H1 (cell line): ENCODE measurements around the gene SOX13. TPM values are rescaled to one million over a fixed set of nuclear protein-coding genes. Genes with fewer than 3 reads are reported as not detected.

Experiments used
- CTCF ChIA-PET: fragments of 300-600 bp; sonication (Branson Sonifier 250); formaldehyde crosslinking; loops from one replicate; lab custom pipeline; 2021; ENCODE audit not compliant: partially characterized antibody; lab: Charles Lee
- POLR2A ChIA-PET: fragments of 300-600 bp; sonication (Branson Sonifier 250); formaldehyde crosslinking; loops from one replicate; lab custom pipeline; 2021; ENCODE audit warnings: inconsistent platforms; ENCODE audit not compliant: partially characterized antibody; lab: Charles Lee
- DNase-seq, 2 experiments: peaks; one replicate each; pipeline versions ENCODE4 v3.0.0 to v3.0.0-alpha.2; 2010 to 2022; ENCODE audit warnings: low spot score in 2 of 2, low read depth in 1 of 2, mixed read lengths in 1 of 2
- FAIRE-seq: peaks from 2 replicates; lab custom pipeline; 2011; peaks lifted over from hg19 to GRCh38; lab: Jason Lieb, UNC
- H2AFZ ChIP-seq: 2 replicates; pipeline ENCODE4 v1.8.1; 2012; ENCODE audit warnings: low read length, inconsistent platforms
- H2AK5ac ChIP-seq: 2 replicates; pipeline ENCODE4 v1.6.1; 2013; ENCODE audit warnings: low read depth, low read length
- H2BK120ac ChIP-seq: replicated peaks from 2 replicates; pipeline ENCODE3; 2013; ENCODE audit warnings: low read depth, low read length, inconsistent platforms
- H2BK12ac ChIP-seq: 2 replicates; pipeline ENCODE4 v1.6.1; 2013; ENCODE audit warnings: low read depth, low read length
- H2BK15ac ChIP-seq: 2 replicates; pipeline ENCODE4 v1.6.1; 2013; ENCODE audit warnings: low read length
- H2BK20ac ChIP-seq: 2 replicates; pipeline ENCODE4 v1.6.1; 2013; ENCODE audit warnings: low read length
- H2BK5ac ChIP-seq: 2 replicates; pipeline ENCODE4 v1.6.1; 2013; ENCODE audit warnings: low read depth, low read length
- H3K14ac ChIP-seq: 2 replicates; pipeline ENCODE4 v1.6.1; 2013; ENCODE audit warnings: inconsistent platforms; ENCODE audit not compliant: insufficient read length
- H3K18ac ChIP-seq: 2 replicates; pipeline ENCODE4 v1.6.1; 2013; ENCODE audit warnings: low read length; ENCODE audit errors: extremely low read depth
- H3K23ac ChIP-seq: 2 replicates; pipeline ENCODE4 v1.6.1; 2013; ENCODE audit warnings: inconsistent platforms; ENCODE audit not compliant: insufficient read length
- H3K23me2 ChIP-seq: 2 replicates; pipeline ENCODE4 v1.6.1; 2013; ENCODE audit warnings: low read depth, low read length
- H3K27ac ChIP-seq: 2 replicates; pipeline ENCODE4 v1.6.1; 2011; ENCODE audit warnings: low read depth, low read length, inconsistent platforms
- H3K27me3 ChIP-seq, 4 experiments: replicated peaks in 1 of 4; 1 replicate in 1 of 4; 2 replicates in 3 of 4; pipeline versions ENCODE4 v1.6.1 to v1.8.1; 2011 to 2013; ENCODE audit warnings: low read length in 3 of 4, mild to moderate bottlenecking in 3 of 4, inconsistent platforms in 2 of 4, mixed read lengths in 2 of 4, moderate library complexity in 1 of 4; ENCODE audit not compliant: control insufficient read depth in 3 of 4, insufficient read depth in 3 of 4; ENCODE audit errors: extremely low read depth in 1 of 4
- H3K36me3 ChIP-seq, 4 experiments: 2 replicates each; pipeline versions ENCODE4 v1.6.1 to v1.8.1; 2011 to 2013; ENCODE audit warnings: mild to moderate bottlenecking in 4 of 4, low read length in 3 of 4, moderate library complexity in 2 of 4, control low read depth in 1 of 4, inconsistent platforms in 1 of 4; ENCODE audit not compliant: insufficient read depth in 4 of 4, control insufficient read depth in 2 of 4
- H3K4ac ChIP-seq: replicated peaks from 2 replicates; pipeline ENCODE3; 2013; ENCODE audit warnings: low read length, low read depth, mixed read lengths, inconsistent platforms; ENCODE audit not compliant: insufficient read length
- H3K4me1 ChIP-seq, 4 experiments: replicated peaks in 1 of 4; 1 replicate in 1 of 4; 2 replicates in 3 of 4; pipeline versions ENCODE4 v1.6.1 to v1.8.1; 2011 to 2013; ENCODE audit warnings: low read length in 3 of 4, inconsistent platforms in 2 of 4, mixed read lengths in 1 of 4; ENCODE audit not compliant: insufficient read depth in 4 of 4, control insufficient read depth in 3 of 4
- H3K4me2 ChIP-seq, 2 experiments: 2 replicates each; pipeline versions ENCODE4 v1.6.1 to v1.8.1; 2011 to 2013; ENCODE audit warnings: low read depth in 2 of 2, low read length in 2 of 2, control low read depth in 1 of 2, inconsistent platforms in 1 of 2, mild to moderate bottlenecking in 1 of 2; ENCODE audit not compliant: insufficient read depth in 1 of 2
- H3K4me3 ChIP-seq, 4 experiments: fragments of 200-600, 300-600 bp in 1 of 4; sonication (generic), shearing (Covaris generic), sonication (Bioruptor Twin) in 1 of 4; 2 replicates each; pipeline versions ENCODE4 v1.5.1 to v1.8.1; 2011 to 2016; ENCODE audit warnings: low read length in 4 of 4, low read depth in 3 of 4, control low read depth in 2 of 4, inconsistent platforms in 2 of 4, mild to moderate bottlenecking in 2 of 4, mixed read lengths in 1 of 4, moderate library complexity in 1 of 4; ENCODE audit not compliant: insufficient read depth in 2 of 4; ENCODE audit errors: extremely low read depth in 1 of 4
- H3K56ac ChIP-seq: replicated peaks from 2 replicates; pipeline ENCODE3; 2013; ENCODE audit warnings: low read depth, mild to moderate bottlenecking, mixed read lengths, low read length, inconsistent platforms; ENCODE audit not compliant: insufficient read length
- H3K79me1 ChIP-seq: 2 replicates; pipeline ENCODE4 v1.6.1; 2013; ENCODE audit warnings: low read depth, low read length, control low read depth
- H3K79me2 ChIP-seq, 2 experiments: 2 replicates each; pipeline versions ENCODE4 v1.6.1 to v1.8.1; 2012 to 2013; ENCODE audit warnings: low read length in 2 of 2, mild to moderate bottlenecking in 2 of 2, inconsistent platforms in 1 of 2; ENCODE audit not compliant: insufficient read depth in 2 of 2, control insufficient read depth in 1 of 2
- H3K9ac ChIP-seq, 4 experiments: replicated peaks in 1 of 4; 1 replicate in 1 of 4; 2 replicates in 3 of 4; pipeline versions ENCODE4 v1.6.1 to v1.8.1; 2011 to 2013; ENCODE audit warnings: low read depth in 3 of 4, low read length in 3 of 4, control low read depth in 2 of 4, mild to moderate bottlenecking in 2 of 4, moderate library complexity in 2 of 4, inconsistent platforms in 1 of 4; ENCODE audit errors: extremely low read depth in 1 of 4
- H3K9me3 ChIP-seq, 2 experiments: 2 replicates each; pipeline versions ENCODE4 v1.6.1 to v1.8.1; 2012 to 2013; ENCODE audit warnings: mild to moderate bottlenecking in 2 of 2, moderate library complexity in 2 of 2, control low read depth in 1 of 2, inconsistent platforms in 1 of 2, low read depth in 1 of 2, low read length in 1 of 2, mixed read lengths in 1 of 2; ENCODE audit not compliant: insufficient read depth in 2 of 2
- H4K20me1 ChIP-seq, 2 experiments: replicated peaks in 1 of 2; 2 replicates each; pipeline versions ENCODE3 to v1.8.1; 2011 to 2013; ENCODE audit warnings: inconsistent platforms in 2 of 2, low read length in 2 of 2, mild to moderate bottlenecking in 1 of 2; ENCODE audit not compliant: insufficient read depth in 2 of 2, control insufficient read depth in 1 of 2
- H4K5ac ChIP-seq: 2 replicates; pipeline ENCODE4 v1.6.1; 2013; ENCODE audit warnings: low read length, low read depth, mixed read lengths, inconsistent platforms; ENCODE audit not compliant: insufficient read length
- H4K8ac ChIP-seq: 2 replicates; pipeline ENCODE4 v1.8.0; 2013; ENCODE audit warnings: mild to moderate bottlenecking, moderate library complexity, low read length, inconsistent platforms; ENCODE audit not compliant: insufficient read depth; ENCODE audit errors: extremely low read depth
- H4K91ac ChIP-seq: replicated peaks from 2 replicates; pipeline ENCODE3; 2013; ENCODE audit warnings: low read length, mixed read lengths, inconsistent platforms; ENCODE audit not compliant: insufficient read length
- EGR1 ChIP-seq: IDR thresholded peaks from 2 replicates; pipeline ENCODE4 v1.6.1; 2011; ENCODE audit warnings: low read depth, low read length, borderline replicate concordance
- HDAC2 ChIP-seq, 2 experiments: fragments of 300-600 bp in 1 of 2; sonication (generic) in 1 of 2; IDR thresholded peaks; 2 replicates each; pipeline ENCODE4 v1.6.1; 2011 to 2012; ENCODE audit warnings: low read depth in 2 of 2, low read length in 2 of 2, mild to moderate bottlenecking in 2 of 2, moderate library complexity in 2 of 2, borderline replicate concordance in 1 of 2, inconsistent platforms in 1 of 2
- HDAC6 ChIP-seq: IDR thresholded peaks from one replicate; pipeline ENCODE4 v1.7.1; 2012; ENCODE audit warnings: low read depth, mild to moderate bottlenecking, inconsistent platforms, low read length, moderate library complexity
- PHF8 ChIP-seq: fragments of 200-600 bp; sonication (generic); conservative IDR thresholded peaks from 2 replicates; pipeline ENCODE4 v1.7.1; 2012; ENCODE audit warnings: low read depth, mild to moderate bottlenecking, inconsistent platforms, low read length, moderate library complexity
- SUZ12 ChIP-seq: fragments of 200-600 bp; sonication (generic); IDR thresholded peaks from 2 replicates; pipeline ENCODE4 v1.6.1; 2012; ENCODE audit warnings: mild to moderate bottlenecking, inconsistent platforms, low read length, moderate library complexity, mixed read lengths
- WGBS, 2 experiments: shearing (Covaris generic) in 1 of 2; methylation state at CpG; one replicate each; pipeline versions ENCODE4 v1.1.6 to v1.1.7; 2013 to 2015; ENCODE audit warnings: low lambda C conversion rate in 2 of 2, mixed read lengths in 2 of 2, inconsistent platforms in 1 of 2, low coverage in 1 of 2, missing lambda C conversion rate in 1 of 2; ENCODE audit not compliant: insufficient replicate concordance in 2 of 2, insufficient coverage in 1 of 2, insufficient read length in 1 of 2; ENCODE audit errors: extremely low coverage in 1 of 2, missing lambda C conversion rate in 1 of 2; 5-methylcytosine and 5-hydroxymethylcytosine counted together
- polyA plus RNA-seq, 7 experiments: library from polyadenylated mRNA; depleted of rRNA in 3 of 7; stranded (reverse) in 5 of 7; unstranded in 2 of 7; fragments of >200 nt in 5 of 7; fragments of 200-250 nt in 2 of 7; gene quantifications; 1 replicate in 5 of 7; 2 replicates in 1 of 7; 4 replicates in 1 of 7; pipeline versions ENCODE4 v1.2.1 to v1.2.3, GENCODE V29; 2011 to 2013; ENCODE audit warnings: missing spikeins in 2 of 7, mixed read lengths in 2 of 7
- total RNA-seq: library from RNA; stranded (reverse); fragmentation: NEBNext Ultra II Directional; extraction: Animal tissue kit (Norgen Biotek cat#: 25700); gene quantifications from 2 replicates; pipeline ENCODE4 v1.2.1, GENCODE V29; 2021
- TF ChIP-seq, protein P1 (sequence below), 3 experiments: IDR thresholded peaks; 1 replicate in 2 of 3; 2 replicates in 1 of 3; pipeline versions ENCODE4 v1.5.1 to v1.6.1; 2011; ENCODE audit warnings: low read length in 3 of 3, mild to moderate bottlenecking in 3 of 3, inconsistent platforms in 2 of 3, low read depth in 1 of 3, moderate library complexity in 1 of 3; ENCODE audit not compliant: insufficient read depth in 1 of 3; ENCODE audit errors: control extremely low read depth in 1 of 3

SOX13 gene
- total and polyA plus RNA-seq, 2 of the 8 experiments (the other 6 are each of a cell fraction or from before 2014, with no cell fraction given), result 113 to 173 TPM

DNA sequence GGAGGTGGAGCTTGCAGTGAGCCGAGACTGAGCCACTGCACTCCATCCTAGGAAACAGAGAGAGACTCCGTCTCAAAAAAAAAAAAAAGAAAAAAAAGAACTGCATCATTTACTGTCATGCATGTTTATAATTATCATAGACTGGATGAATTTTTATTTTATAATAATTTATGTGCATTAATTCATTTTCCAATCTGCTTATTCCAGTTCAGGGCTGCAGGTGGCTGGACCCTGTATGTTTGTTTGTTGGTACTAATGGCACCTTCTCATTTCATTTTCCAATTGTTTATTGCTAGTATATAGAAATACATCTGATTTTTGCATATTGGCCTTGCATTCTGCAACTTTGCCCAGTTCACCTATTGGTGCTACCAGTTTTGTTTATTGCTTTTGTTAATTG is 19.0 kb upstream of the SOX13 start:
- Histone ChIP-seq H2AK5ac (no peak overlapping the region), H3K79me2 (no peaks in the 10 kb centered on the region), H4K5ac (no peak overlapping the region), H3K9me3 (no peaks in the 10 kb centered on the region), H3K4me1 (no peaks in the 10 kb centered on the region), H3K23me2 (no peaks in the 10 kb centered on the region)
- 83% methylated on average over 1 of the region's 2 CpGs; no CpG with 5 or more reads in 1 of the 2 experiments for WGBS, 2 experiments
- POLR2A ChIA-PET, result no interaction called here
- CTCF ChIA-PET, result no interaction called here
- no peak for TF ChIP-seq EGR1
- TF ChIP-seq PHF8, result no peak
- no peak for TF ChIP-seq HDAC6
- TF ChIP-seq SUZ12, result no peak
- no peak for TF ChIP-seq HDAC2 (IDR thresholded peaks at IDR 0.05; ENCODE audit: borderline replicate concordance in 1 of 2, low read depth in 2 of 2, low read length in 2 of 2)
- TF ChIP-seq, protein P1, sequence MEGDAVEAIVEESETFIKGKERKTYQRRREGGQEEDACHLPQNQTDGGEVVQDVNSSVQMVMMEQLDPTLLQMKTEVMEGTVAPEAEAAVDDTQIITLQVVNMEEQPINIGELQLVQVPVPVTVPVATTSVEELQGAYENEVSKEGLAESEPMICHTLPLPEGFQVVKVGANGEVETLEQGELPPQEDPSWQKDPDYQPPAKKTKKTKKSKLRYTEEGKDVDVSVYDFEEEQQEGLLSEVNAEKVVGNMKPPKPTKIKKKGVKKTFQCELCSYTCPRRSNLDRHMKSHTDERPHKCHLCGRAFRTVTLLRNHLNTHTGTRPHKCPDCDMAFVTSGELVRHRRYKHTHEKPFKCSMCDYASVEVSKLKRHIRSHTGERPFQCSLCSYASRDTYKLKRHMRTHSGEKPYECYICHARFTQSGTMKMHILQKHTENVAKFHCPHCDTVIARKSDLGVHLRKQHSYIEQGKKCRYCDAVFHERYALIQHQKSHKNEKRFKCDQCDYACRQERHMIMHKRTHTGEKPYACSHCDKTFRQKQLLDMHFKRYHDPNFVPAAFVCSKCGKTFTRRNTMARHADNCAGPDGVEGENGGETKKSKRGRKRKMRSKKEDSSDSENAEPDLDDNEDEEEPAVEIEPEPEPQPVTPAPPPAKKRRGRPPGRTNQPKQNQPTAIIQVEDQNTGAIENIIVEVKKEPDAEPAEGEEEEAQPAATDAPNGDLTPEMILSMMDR (IDR thresholded peaks at IDR 0.05; ENCODE audit: control extremely low read depth in 1 of 3, insufficient read depth in 1 of 3, low read depth in 1 of 3, low read length in 3 of 3), result no peak
- TF ChIP-seq, all 59 proteins: peak for 0
- Histone ChIP-seq H4K20me1 (no peaks in the 10 kb centered on the region), H3K27me3 (no peaks in the 10 kb centered on the region), H3K23ac (no peak overlapping the region), H4K8ac (no peak overlapping the region), H3K14ac (no peak overlapping the region), H2BK20ac (no peak overlapping the region), H2BK12ac (no peak overlapping the region), H3K4me3 (no peak overlapping the region), H4K91ac (no peak overlapping the region), H2BK15ac (no peak overlapping the region), H3K27ac (no peak overlapping the region), H3K9ac (no peak overlapping the region), H3K4ac (no peak overlapping the region), H3K36me3 (no peaks in the 10 kb centered on the region), H3K4me2 (no peak overlapping the region), H2AFZ (no peak overlapping the region), H2BK5ac (no peak overlapping the region), H3K56ac (no peak overlapping the region), H3K18ac (no peak overlapping the region), H3K79me1 (no peaks in the 10 kb centered on the region), H2BK120ac (no peak overlapping the region)
- no peak for DNase-seq
- no peak for FAIRE-seq
